Measurements from ENCODE around the gene FANCD2OS.
"Not testable (repeated sequence)": the region's sequence is repeated elsewhere in the genome, so short reads cannot be mapped to it uniquely, and the experiment has no call there.

Gene FANCD2OS

DNA sequence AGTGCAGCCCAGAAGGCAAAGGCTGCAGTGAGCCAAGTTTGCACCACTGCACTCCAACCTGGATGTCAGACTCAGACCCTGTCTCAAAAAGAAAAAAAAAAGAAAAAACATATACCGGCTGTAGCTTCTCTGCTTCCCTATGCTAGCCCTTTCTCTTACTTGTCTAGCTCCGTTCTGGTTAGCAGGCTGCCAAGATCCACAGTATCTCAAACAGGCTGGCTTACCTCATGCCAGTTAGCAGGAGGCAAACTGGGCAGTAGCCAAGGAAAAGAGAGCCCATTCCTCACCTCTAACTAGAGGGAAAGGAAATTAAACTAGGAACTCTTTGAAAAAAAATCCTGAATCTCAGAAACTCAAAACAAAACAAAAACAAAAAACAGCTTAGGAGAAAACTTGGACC, 16.7 kb downstream of the FANCD2OS start:
- DNase-seq = not testable (repeated sequence)

DNA sequence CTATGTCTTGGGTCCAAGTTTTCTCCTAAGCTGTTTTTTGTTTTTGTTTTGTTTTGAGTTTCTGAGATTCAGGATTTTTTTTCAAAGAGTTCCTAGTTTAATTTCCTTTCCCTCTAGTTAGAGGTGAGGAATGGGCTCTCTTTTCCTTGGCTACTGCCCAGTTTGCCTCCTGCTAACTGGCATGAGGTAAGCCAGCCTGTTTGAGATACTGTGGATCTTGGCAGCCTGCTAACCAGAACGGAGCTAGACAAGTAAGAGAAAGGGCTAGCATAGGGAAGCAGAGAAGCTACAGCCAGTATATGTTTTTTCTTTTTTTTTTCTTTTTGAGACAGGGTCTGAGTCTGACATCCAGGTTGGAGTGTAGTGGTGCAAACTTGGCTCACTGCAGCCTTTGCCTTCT, 17.3 kb downstream of the FANCD2OS start:
- DNase-seq = not testable (repeated sequence)

- DNase-seq = no peak
Observed at GRCh38 chr3:10090179-10090578, 17.9 kb downstream of the FANCD2OS start.

GRCh38 chr3:10088256-10088655, 19.8 kb downstream of the FANCD2OS start:
- no peak for DNase-seq

DNA sequence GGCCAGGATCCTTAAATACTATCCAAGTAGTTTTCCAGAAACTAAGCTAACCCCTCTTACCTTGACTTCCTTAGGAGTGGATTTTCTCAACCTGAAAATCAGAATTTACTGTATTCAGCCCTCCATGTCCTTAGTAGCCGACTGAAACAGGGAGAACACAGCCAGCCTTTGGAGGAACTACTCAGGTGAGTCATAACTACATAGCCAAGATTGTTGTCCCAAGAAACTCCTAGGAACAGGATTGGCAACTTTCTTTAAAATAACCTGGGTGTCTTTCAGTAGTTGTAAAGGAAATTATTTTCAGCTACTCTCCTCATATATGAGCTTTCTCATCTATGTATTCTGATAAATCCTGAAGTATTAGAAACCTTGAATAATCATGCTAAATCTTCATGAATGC, 22.3 kb downstream of the FANCD2OS start:
- DNase-seq = no peak

GRCh38 chr3:10081871-10082270, 26.2 kb downstream of the FANCD2OS start:
- no peak for DNase-seq

DNA sequence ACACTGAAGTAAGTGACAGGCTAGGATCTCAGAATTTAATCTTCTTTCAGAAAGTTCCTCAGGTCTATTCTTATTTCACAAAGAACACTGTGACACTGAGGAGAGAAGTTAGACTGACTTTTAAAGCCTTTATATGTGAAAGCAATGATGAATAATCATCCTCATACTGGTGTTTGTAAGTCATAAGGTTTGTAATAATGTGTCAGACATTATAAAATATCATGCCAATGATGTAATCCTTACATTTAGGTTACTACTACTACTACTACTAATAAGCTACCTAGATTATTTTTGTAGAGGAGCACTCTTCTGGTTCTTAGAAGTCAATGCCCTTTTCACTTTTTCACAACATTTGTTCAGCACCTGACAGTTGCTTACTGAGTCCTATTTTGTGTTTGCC, 33.4 kb downstream of the FANCD2OS start:
- no peak for DNase-seq

DNA sequence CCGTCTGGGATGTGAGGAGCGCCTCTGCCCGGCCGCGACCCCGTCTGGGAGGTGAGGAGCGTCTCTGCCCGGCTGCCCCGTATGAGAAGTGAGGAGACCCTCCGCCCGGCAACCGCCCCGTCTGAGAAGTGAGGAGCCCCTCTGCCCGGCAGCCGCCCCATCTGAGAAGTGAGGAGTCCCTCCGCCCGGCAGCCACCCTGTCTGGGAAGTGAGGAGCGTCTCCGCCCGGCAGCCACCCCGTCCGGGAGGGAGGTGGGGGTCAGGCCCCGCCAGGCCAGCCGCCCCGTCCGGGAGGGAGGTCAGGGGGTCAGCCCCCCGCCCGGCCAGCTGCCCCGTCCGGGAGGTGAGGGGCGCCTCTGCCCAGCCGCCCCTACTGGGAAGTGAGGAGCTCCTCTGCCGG, 38.0 kb downstream of the FANCD2OS start:
- DNase-seq = not testable (repeated sequence)

- no peak for DNase-seq
Observed at GRCh38 chr3:10055097-10055496, 53.0 kb downstream of the FANCD2OS start.

Data from NCI-H2081 (cell line).